ENCODE results near the gene FABP3.

FABP3 gene

DNA sequence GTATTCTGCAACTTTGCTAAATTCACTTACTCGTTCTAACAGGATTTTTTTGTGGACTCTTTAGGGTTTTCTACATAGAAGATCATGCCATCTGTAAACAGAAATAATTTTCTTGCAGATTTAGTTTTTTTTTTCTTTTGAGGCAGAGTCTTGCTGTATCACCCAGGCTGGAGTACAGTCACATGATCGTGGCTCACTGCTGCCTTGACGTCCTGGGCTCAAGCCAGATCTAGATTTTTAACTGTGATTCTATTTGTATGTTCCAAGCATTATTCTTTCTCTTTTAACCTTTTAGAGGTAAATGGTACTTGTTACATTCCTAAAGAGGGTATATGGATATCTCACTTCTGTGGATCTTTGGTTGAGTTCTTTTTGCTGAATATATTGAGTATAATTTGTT lies 18.6 kb downstream of the FABP3 start:
- Histone ChIP-seq H3K27me3 (ENCODE audit: control insufficient read depth, insufficient read depth, low read length) (no peaks in the 10 kb centered on the region; the same call in 1 of the 2 replicates), H3K36me3 (ENCODE audit: control insufficient read depth, insufficient read depth, low read length) (no peaks in the 10 kb centered on the region; the same call in 1 of the 2 replicates), H3K27ac (ENCODE audit: low read length) (no peak overlapping the region), H3K9me3 (ENCODE audit: control insufficient read depth, insufficient read depth, low read length) (no peaks in the 10 kb centered on the region), H3K4me3 (ENCODE audit: low read length) (no peak overlapping the region), H3K4me1 (ENCODE audit: control insufficient read depth, insufficient read depth, low read length) (no peaks in the 10 kb centered on the region)
- DNase-seq (ENCODE audit: low read depth, low spot score) = no peak
- no CpG with 5 or more reads among the region's 3 CpGs for WGBS (ENCODE audit: insufficient coverage, insufficient read length)

- Histone ChIP-seq H3K27me3 (ENCODE audit: control insufficient read depth, insufficient read depth, low read length) (no peaks in the 10 kb centered on the region), H3K36me3 (ENCODE audit: control insufficient read depth, insufficient read depth, low read length) (no peaks in the 10 kb centered on the region; the same call in 1 of the 2 replicates), H3K9me3 (ENCODE audit: control insufficient read depth, insufficient read depth, low read length) (no peaks in the 10 kb centered on the region), H3K4me3 (ENCODE audit: low read length) (no peak overlapping the region), H3K4me1 (ENCODE audit: control insufficient read depth, insufficient read depth, low read length) (no peaks in the 10 kb centered on the region), H3K27ac (ENCODE audit: low read length) (no peak overlapping the region)
- no CpG with 5 or more reads among the region's 1 CpG for WGBS (ENCODE audit: insufficient coverage, insufficient read length)
- no peak for DNase-seq (ENCODE audit: low read depth, low spot score)
Measured at GRCh38 chr1:31348449-31348848, 24.4 kb downstream of the FABP3 start.

DNA sequence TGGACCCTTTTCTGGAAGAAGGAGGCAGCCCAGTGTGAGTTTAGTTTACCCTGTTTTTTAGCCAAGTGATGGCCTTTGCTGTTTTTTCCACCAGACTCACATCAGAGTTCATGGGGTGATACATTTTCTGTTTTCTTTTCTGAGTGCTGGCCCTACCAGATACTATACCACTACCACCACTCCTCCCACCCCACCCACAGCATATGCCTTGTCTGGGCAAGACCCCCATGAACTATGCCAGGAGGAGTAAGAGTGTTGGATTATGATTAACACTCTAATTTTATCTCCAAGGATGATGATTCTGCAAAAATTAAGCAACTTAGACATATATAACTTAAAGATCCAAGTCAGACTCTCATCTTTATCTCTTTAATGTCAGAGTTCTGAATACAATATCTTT lies 26.1 kb downstream of the FABP3 start:
- Histone ChIP-seq H3K27me3 (ENCODE audit: control insufficient read depth, insufficient read depth, low read length) (no peaks in the 10 kb centered on the region), H3K36me3 (ENCODE audit: control insufficient read depth, insufficient read depth, low read length) (no peaks in the 10 kb centered on the region; the same call in 1 of the 2 replicates), H3K4me1 (ENCODE audit: control insufficient read depth, insufficient read depth, low read length) (no peaks in the 10 kb centered on the region), H3K4me3 (ENCODE audit: low read length) (no peak overlapping the region), H3K27ac (ENCODE audit: low read length) (no peak overlapping the region), H3K9me3 (ENCODE audit: control insufficient read depth, insufficient read depth, low read length) (no peaks in the 10 kb centered on the region)
- no peak for DNase-seq (ENCODE audit: low read depth, low spot score)

- no peak for DNase-seq (ENCODE audit: low read depth, low spot score)
- H3K4me3 ChIP-seq (ENCODE audit: low read length) = no peak overlapping the region
- WGBS (ENCODE audit: insufficient coverage, insufficient read length) = no CpG with 5 or more reads among the region's 2 CpGs
Measured at GRCh38 chr1:31345635-31346034, 27.2 kb downstream of the FABP3 start.

GRCh38 chr1:31344503-31344902 lies 28.4 kb downstream of the FABP3 start:
- H3K27me3 ChIP-seq (ENCODE audit: control insufficient read depth, insufficient read depth, low read length) = no peaks in the 10 kb centered on the region
- H3K4me3 ChIP-seq (ENCODE audit: low read length) = no peak overlapping the region
- H3K9me3 ChIP-seq (ENCODE audit: control insufficient read depth, insufficient read depth, low read length) = no peaks in the 10 kb centered on the region
- no peak overlapping the region for H3K27ac ChIP-seq (ENCODE audit: low read length)
- WGBS (ENCODE audit: insufficient coverage, insufficient read length) = 100% methylated on average over 1 of the region's 1 CpG
- no peaks in the 10 kb centered on the region for H3K4me1 ChIP-seq (ENCODE audit: control insufficient read depth, insufficient read depth, low read length)
- no peak for DNase-seq (ENCODE audit: low read depth, low spot score)
- H3K36me3 ChIP-seq (ENCODE audit: control insufficient read depth, insufficient read depth, low read length) = no peaks in the 10 kb centered on the region

More at GRCh38 chr1:31345635-31346034, 27.2 kb downstream of the FABP3 start:
- no peak overlapping the region for H3K27ac ChIP-seq (ENCODE audit: low read length)
- no peaks in the 10 kb centered on the region for H3K36me3 ChIP-seq (ENCODE audit: control insufficient read depth, insufficient read depth, low read length)
- no peaks in the 10 kb centered on the region for H3K4me1 ChIP-seq (ENCODE audit: control insufficient read depth, insufficient read depth, low read length)
- H3K9me3 ChIP-seq (ENCODE audit: control insufficient read depth, insufficient read depth, low read length) = no peaks in the 10 kb centered on the region
- H3K27me3 ChIP-seq (ENCODE audit: control insufficient read depth, insufficient read depth, low read length) = no peaks in the 10 kb centered on the region

DNA sequence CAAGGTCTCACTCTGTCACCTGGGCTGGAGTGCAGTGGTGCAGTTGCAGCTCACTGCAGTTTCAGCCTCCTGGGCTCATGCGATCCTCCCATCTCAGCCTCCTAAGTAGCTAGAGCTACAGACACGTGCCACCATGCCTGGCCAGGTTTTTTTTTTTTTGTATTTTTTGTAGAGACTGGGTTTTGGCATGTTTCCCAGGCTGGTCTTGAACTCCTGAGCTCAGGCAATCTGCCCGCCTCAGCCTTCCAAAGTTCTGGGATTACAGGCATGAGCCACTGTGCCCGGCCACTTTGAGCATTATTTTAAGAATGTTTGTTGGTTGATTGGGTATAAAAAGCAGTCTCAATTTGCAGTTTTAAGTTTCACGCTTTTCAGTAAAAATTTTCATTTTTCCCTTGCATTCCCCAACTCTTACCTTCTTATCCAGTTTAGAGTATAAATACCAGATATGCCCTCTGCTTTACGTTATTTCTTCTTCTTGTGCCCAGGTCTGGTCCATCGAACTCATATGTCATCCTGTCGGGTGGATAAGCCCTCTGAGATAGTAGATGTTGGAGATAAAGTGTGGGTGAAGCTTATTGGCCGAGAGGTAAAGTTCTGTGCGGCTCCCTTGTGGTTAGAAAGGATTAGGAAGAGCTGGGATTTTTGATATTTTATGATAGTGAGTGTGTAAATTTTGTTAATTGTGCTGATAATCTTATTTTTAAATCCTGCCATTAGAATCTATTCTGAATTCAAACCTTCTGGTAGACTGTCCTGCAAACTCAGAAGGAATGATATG lies 36.0 kb downstream of the FABP3 start:
- H3K36me3 ChIP-seq (ENCODE audit: control insufficient read depth, insufficient read depth, low read length) = no peaks in the 10 kb centered on the region; the same call in 1 of the 2 replicates
- H3K27ac ChIP-seq (ENCODE audit: low read length) = no peak overlapping the region
- no peaks in the 10 kb centered on the region for H3K9me3 ChIP-seq (ENCODE audit: control insufficient read depth, insufficient read depth, low read length)
- H3K4me3 ChIP-seq (ENCODE audit: low read length) = no peak overlapping the region
- no peak for DNase-seq (ENCODE audit: low read depth, low spot score)
- H3K4me1 ChIP-seq (ENCODE audit: control insufficient read depth, insufficient read depth, low read length) = no peaks in the 10 kb centered on the region
- H3K27me3 ChIP-seq (ENCODE audit: control insufficient read depth, insufficient read depth, low read length) = no peaks in the 10 kb centered on the region
- WGBS (ENCODE audit: insufficient coverage, insufficient read length) = 100% methylated on average over 2 of the region's 10 CpGs

GRCh38 chr1:31335007-31335406 lies 37.9 kb downstream of the FABP3 start:
- Histone ChIP-seq H3K27ac (ENCODE audit: low read length) (no peak overlapping the region), H3K27me3 (ENCODE audit: control insufficient read depth, insufficient read depth, low read length) (no peaks in the 10 kb centered on the region), H3K4me3 (ENCODE audit: low read length) (no peak overlapping the region), H3K36me3 (ENCODE audit: control insufficient read depth, insufficient read depth, low read length) (no peaks in the 10 kb centered on the region; the same call in 1 of the 2 replicates), H3K4me1 (ENCODE audit: control insufficient read depth, insufficient read depth, low read length) (no peaks in the 10 kb centered on the region), H3K9me3 (ENCODE audit: control insufficient read depth, insufficient read depth, low read length) (no peaks in the 10 kb centered on the region)
- no peak for DNase-seq (ENCODE audit: low read depth, low spot score)

DNA sequence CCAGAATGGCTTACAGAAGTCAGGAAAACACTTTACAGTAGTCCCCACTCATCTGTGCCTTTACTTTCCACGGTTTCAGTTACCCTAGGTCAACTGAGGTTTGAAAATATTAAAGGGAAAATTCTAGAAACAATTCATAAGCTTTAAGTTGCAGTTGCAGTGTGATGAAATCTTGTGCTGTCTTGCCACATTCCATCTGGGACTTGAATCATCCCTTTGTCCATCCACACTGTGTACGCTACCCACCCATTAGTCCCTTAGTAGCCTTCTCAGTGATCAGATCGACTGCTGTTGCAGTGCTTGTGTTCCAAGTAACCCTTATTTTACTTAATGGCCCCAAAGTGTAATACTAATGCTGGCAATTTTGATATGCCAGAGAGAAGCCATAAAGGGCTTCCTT lies 45.5 kb downstream of the FABP3 start:
- WGBS (ENCODE audit: insufficient coverage, insufficient read length) = no CpG with 5 or more reads among the region's 3 CpGs
- Histone ChIP-seq H3K4me3 (ENCODE audit: low read length) (no peak overlapping the region), H3K27me3 (ENCODE audit: control insufficient read depth, insufficient read depth, low read length) (no peaks in the 10 kb centered on the region), H3K36me3 (ENCODE audit: control insufficient read depth, insufficient read depth, low read length) (0 out of 2 replicates have a peak, but pooled peaks cover 3% of the 10 kb centered on the region), H3K4me1 (ENCODE audit: control insufficient read depth, insufficient read depth, low read length) (no peaks in the 10 kb centered on the region), H3K9me3 (ENCODE audit: control insufficient read depth, insufficient read depth, low read length) (no peaks in the 10 kb centered on the region), H3K27ac (ENCODE audit: low read length) (no peak overlapping the region)
- DNase-seq (ENCODE audit: low read depth, low spot score) = no peak

GRCh38 chr1:31326461-31326860 lies 46.4 kb downstream of the FABP3 start:
- H3K4me3 ChIP-seq (ENCODE audit: low read length) = no peak overlapping the region
- no peaks in the 10 kb centered on the region for H3K27me3 ChIP-seq (ENCODE audit: control insufficient read depth, insufficient read depth, low read length)
- DNase-seq (ENCODE audit: low read depth, low spot score) = no peak
- H3K4me1 ChIP-seq (ENCODE audit: control insufficient read depth, insufficient read depth, low read length) = no peaks in the 10 kb centered on the region
- H3K9me3 ChIP-seq (ENCODE audit: control insufficient read depth, insufficient read depth, low read length) = no peaks in the 10 kb centered on the region
- no CpG with 5 or more reads among the region's 1 CpG for WGBS (ENCODE audit: insufficient coverage, insufficient read length)
- no peak overlapping the region for H3K27ac ChIP-seq (ENCODE audit: low read length)
- 0 out of 2 replicates have a peak, but pooled peaks cover 3% of the 10 kb centered on the region for H3K36me3 ChIP-seq (ENCODE audit: control insufficient read depth, insufficient read depth, low read length)

DNA sequence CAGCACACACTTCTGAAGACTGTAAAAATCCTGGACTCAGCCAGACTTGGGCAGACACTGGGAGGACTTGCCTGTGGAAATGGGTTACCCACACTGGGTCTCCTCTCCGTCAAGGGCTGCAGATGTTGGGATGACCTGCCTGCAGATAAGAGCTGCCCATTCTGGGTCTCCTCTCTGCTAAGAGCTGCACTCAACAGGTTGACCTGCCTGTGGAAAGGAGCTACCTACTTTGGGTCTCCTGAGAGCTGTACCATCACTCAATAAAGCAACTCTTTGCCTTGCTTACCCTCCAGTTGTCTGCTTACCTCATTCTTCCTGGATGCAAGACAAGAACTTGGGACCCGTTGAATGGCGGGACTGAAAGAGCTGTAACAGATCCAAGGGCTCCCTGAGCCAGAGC lies 47.9 kb downstream of the FABP3 start:
- Histone ChIP-seq H3K36me3 (ENCODE audit: control insufficient read depth, insufficient read depth, low read length) (0 out of 2 replicates have a peak, but pooled peaks cover 3% of the 10 kb centered on the region), H3K4me1 (ENCODE audit: control insufficient read depth, insufficient read depth, low read length) (no peaks in the 10 kb centered on the region), H3K27ac (ENCODE audit: low read length) (no peak overlapping the region), H3K4me3 (ENCODE audit: low read length) (no peak overlapping the region), H3K9me3 (ENCODE audit: control insufficient read depth, insufficient read depth, low read length) (no peaks in the 10 kb centered on the region), H3K27me3 (ENCODE audit: control insufficient read depth, insufficient read depth, low read length) (no peaks in the 10 kb centered on the region)
- WGBS (ENCODE audit: insufficient coverage, insufficient read length) = no CpG with 5 or more reads among the region's 3 CpGs
- DNase-seq (ENCODE audit: low read depth, low spot score) = no peak

DNA sequence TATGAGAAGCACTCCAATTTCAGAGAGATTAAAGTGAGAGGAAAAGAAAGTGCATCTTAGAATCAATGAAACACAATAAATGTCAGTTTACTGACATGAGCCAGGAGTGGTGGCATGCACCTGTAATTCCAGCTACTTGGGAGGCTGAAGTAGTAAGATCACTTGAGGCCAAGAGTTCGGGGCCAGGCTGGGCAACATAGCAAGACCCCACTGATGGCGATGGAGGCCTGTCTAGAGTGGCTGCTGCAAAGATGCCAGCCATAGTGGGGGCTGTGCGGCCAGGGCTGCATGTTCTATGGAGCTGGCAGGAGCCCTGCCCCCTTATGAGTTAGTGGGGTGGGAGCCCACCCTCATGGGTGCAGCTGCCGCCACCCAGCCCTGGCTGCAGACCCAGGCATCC lies 48.8 kb downstream of the FABP3 start:
- H3K36me3 ChIP-seq (ENCODE audit: control insufficient read depth, insufficient read depth, low read length) = 0 out of 2 replicates have a peak, but pooled peaks cover 3% of the 10 kb centered on the region
- H3K27me3 ChIP-seq (ENCODE audit: control insufficient read depth, insufficient read depth, low read length) = no peaks in the 10 kb centered on the region
- WGBS (ENCODE audit: insufficient coverage, insufficient read length) = no CpG with 5 or more reads among the region's 4 CpGs
- no peak overlapping the region for H3K4me3 ChIP-seq (ENCODE audit: low read length)
- DNase-seq (ENCODE audit: low read depth, low spot score) = no peak
- no peaks in the 10 kb centered on the region for H3K9me3 ChIP-seq (ENCODE audit: control insufficient read depth, insufficient read depth, low read length)
- H3K4me1 ChIP-seq (ENCODE audit: control insufficient read depth, insufficient read depth, low read length) = no peaks in the 10 kb centered on the region
- H3K27ac ChIP-seq (ENCODE audit: low read length) = no peak overlapping the region
